ENCODE data around the gene NUDT14. TPM values are rescaled to one million over a fixed set of nuclear protein-coding genes. Genes with fewer than 3 reads are reported as not detected.

The NUDT14 gene
- total and polyA plus RNA-seq, 2 experiments from 2014 or later: 14.8 to 38.4 TPM

DNA sequence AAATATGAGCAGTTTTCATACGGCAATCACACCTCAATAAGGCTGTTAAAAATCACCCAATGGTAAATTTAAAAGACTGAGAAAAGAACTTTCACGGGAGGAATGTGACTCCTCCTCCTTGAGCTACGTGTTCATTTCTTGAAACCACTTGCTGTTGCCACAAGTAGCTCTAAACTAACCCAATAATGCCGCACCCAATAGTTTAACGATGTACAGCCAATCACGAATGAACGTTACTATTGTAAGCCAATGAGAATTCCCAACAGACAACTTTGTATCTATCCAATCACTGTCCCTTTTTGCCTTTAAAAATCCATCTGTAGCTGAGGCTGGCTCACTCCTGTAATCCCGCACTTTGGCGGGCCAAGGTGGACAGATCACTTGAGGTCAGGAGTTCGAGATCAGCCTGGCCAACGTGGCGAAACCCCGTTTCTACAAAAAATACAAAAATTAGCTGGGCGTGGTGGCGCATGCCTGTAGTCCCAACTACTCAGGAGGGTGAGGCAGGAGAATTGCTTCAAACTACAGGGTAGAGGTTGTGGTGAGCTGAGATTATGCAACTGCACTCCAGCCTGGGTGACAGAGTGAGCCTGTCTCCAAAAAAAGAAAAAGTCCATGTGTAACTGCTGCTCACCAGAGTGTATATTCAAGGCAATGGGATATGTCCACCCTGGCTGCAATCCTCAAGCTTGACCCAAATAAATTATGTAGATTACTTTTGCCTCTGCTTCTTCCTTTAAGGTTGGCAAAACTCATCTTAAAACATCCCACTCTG lies 42.8 kb upstream of the NUDT14 start:
- Histone ChIP-seq H3F3A (replicated peaks; ENCODE audit: low read depth) (no peaks in the 10 kb centered on the region), H3K4me3 (no peak overlapping the region), H2AFZ (no peak overlapping the region), H3K79me2 (replicated peaks; ENCODE audit: insufficient read depth) (no peaks in the 10 kb centered on the region), H3K4me2 (no peak overlapping the region), H3K9me2 (ENCODE audit: insufficient read depth) (no peaks in the 10 kb centered on the region), H3K27ac (ENCODE audit: low read depth) (no peak overlapping the region), H4K20me1 (replicated peaks; ENCODE audit: insufficient read depth) (no peaks in the 10 kb centered on the region), H3K4me1 (ENCODE audit: insufficient read depth) (no peaks in the 10 kb centered on the region), H3K36me3 (ENCODE audit: insufficient read depth) (no peaks in the 10 kb centered on the region; the same call in 1 of the 2 replicates), H3K27me3 (ENCODE audit: insufficient read depth) (no peaks in the 10 kb centered on the region)
- peaks cover under 1% of the 10 kb centered on the region; the same call in 1 of the 3 replicates for H3K9me3 Mint-ChIP-seq
- no peak overlapping the region for H3K4me3 Mint-ChIP-seq
- no peaks in the 10 kb centered on the region for H3K4me1 Mint-ChIP-seq
- no peak overlapping the region for H3K27ac Mint-ChIP-seq
- H3K36me3 Mint-ChIP-seq (ENCODE audit: low read depth): peaks cover 10% of the 10 kb centered on the region
- peaks cover 2% of the 10 kb centered on the region for H3K27me3 Mint-ChIP-seq (ENCODE audit: insufficient read depth, low read depth, poor library complexity)
- no peak for DNase-seq (ENCODE audit: low spot score)
- ATAC-seq: no peak
- TF ChIP-seq CREB1 (CRISPR knock-in tag; IDR thresholded peaks at IDR 0.05; ENCODE audit: low read depth) (no peak), NANOG (IDR thresholded peaks at IDR 0.05; ENCODE audit: borderline replicate concordance) (no peak), JUNB (IDR thresholded peaks at IDR 0.05; ENCODE audit: unreplicated experiment) (no peak), POLR2AphosphoS5 (IDR thresholded peaks at IDR 0.05; ENCODE audit: low read depth) (no peak)
- TF ChIP-seq, protein P1, sequence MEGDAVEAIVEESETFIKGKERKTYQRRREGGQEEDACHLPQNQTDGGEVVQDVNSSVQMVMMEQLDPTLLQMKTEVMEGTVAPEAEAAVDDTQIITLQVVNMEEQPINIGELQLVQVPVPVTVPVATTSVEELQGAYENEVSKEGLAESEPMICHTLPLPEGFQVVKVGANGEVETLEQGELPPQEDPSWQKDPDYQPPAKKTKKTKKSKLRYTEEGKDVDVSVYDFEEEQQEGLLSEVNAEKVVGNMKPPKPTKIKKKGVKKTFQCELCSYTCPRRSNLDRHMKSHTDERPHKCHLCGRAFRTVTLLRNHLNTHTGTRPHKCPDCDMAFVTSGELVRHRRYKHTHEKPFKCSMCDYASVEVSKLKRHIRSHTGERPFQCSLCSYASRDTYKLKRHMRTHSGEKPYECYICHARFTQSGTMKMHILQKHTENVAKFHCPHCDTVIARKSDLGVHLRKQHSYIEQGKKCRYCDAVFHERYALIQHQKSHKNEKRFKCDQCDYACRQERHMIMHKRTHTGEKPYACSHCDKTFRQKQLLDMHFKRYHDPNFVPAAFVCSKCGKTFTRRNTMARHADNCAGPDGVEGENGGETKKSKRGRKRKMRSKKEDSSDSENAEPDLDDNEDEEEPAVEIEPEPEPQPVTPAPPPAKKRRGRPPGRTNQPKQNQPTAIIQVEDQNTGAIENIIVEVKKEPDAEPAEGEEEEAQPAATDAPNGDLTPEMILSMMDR (conservative IDR thresholded peaks at IDR 0.05; ENCODE audit: low read depth in 2 of 2): no peak

DNA sequence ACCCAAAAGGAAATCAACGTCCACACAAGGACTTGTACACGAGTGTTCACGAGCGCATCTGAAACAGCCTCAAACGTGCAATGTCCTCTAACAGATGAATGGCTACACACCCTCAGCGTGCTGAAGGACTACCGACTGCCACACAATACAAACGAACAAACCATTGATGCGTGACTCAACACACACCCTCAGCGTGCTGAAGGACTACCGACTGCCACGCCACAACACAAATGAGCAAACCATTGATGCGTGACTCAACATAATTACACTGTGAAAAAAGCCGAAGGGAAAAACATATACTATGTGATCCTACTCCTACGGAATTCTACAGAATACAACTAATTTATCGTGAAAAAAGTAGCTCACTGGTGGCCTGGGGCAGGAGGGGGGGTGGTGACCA lies 42.1 kb upstream of the NUDT14 start:
- Mint-ChIP-seq H3K4me3 (no peak overlapping the region), H3K36me3 (ENCODE audit: low read depth) (peaks cover 11% of the 10 kb centered on the region), H3K27me3 (ENCODE audit: insufficient read depth, low read depth, poor library complexity) (peaks cover 2% of the 10 kb centered on the region), H3K9me3 (no peaks in the 10 kb centered on the region), H3K27ac (no peak overlapping the region), H3K4me1 (no peaks in the 10 kb centered on the region)
- no peak for ATAC-seq
- no peaks in the 10 kb centered on the region; the same call in 1 of the 2 replicates for H3K36me3 ChIP-seq (ENCODE audit: insufficient read depth)
- no peaks in the 10 kb centered on the region for H3K9me2 ChIP-seq (ENCODE audit: insufficient read depth)
- no peak overlapping the region for H3K27ac ChIP-seq (ENCODE audit: low read depth)
- H3K4me1 ChIP-seq (ENCODE audit: insufficient read depth): no peaks in the 10 kb centered on the region
- H3K4me2 ChIP-seq: no peak overlapping the region
- H3F3A ChIP-seq (replicated peaks; ENCODE audit: low read depth): no peaks in the 10 kb centered on the region
- H3K27me3 ChIP-seq (ENCODE audit: insufficient read depth): no peaks in the 10 kb centered on the region
- H4K20me1 ChIP-seq (replicated peaks; ENCODE audit: insufficient read depth): no peaks in the 10 kb centered on the region
- H3K79me2 ChIP-seq (replicated peaks; ENCODE audit: insufficient read depth): no peaks in the 10 kb centered on the region
- no peak overlapping the region for H3K4me3 ChIP-seq
- no peak overlapping the region for H2AFZ ChIP-seq
- DNase-seq (ENCODE audit: low spot score): no peak
- TF ChIP-seq CREB1 (CRISPR knock-in tag; IDR thresholded peaks at IDR 0.05; ENCODE audit: low read depth): no peak
- no peak for TF ChIP-seq POLR2AphosphoS5 (IDR thresholded peaks at IDR 0.05; ENCODE audit: low read depth)
- TF ChIP-seq ZNF331 (CRISPR knock-in tag; IDR thresholded peaks at IDR 0.05; ENCODE audit: low read depth): no peak
- TF ChIP-seq, protein P2, sequence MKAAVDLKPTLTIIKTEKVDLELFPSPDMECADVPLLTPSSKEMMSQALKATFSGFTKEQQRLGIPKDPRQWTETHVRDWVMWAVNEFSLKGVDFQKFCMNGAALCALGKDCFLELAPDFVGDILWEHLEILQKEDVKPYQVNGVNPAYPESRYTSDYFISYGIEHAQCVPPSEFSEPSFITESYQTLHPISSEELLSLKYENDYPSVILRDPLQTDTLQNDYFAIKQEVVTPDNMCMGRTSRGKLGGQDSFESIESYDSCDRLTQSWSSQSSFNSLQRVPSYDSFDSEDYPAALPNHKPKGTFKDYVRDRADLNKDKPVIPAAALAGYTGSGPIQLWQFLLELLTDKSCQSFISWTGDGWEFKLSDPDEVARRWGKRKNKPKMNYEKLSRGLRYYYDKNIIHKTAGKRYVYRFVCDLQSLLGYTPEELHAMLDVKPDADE (IDR thresholded peaks at IDR 0.05): no peak
- no peak for TF ChIP-seq STAT1 (IDR thresholded peaks at IDR 0.05; ENCODE audit: unreplicated experiment)
- TF ChIP-seq, protein P3, sequence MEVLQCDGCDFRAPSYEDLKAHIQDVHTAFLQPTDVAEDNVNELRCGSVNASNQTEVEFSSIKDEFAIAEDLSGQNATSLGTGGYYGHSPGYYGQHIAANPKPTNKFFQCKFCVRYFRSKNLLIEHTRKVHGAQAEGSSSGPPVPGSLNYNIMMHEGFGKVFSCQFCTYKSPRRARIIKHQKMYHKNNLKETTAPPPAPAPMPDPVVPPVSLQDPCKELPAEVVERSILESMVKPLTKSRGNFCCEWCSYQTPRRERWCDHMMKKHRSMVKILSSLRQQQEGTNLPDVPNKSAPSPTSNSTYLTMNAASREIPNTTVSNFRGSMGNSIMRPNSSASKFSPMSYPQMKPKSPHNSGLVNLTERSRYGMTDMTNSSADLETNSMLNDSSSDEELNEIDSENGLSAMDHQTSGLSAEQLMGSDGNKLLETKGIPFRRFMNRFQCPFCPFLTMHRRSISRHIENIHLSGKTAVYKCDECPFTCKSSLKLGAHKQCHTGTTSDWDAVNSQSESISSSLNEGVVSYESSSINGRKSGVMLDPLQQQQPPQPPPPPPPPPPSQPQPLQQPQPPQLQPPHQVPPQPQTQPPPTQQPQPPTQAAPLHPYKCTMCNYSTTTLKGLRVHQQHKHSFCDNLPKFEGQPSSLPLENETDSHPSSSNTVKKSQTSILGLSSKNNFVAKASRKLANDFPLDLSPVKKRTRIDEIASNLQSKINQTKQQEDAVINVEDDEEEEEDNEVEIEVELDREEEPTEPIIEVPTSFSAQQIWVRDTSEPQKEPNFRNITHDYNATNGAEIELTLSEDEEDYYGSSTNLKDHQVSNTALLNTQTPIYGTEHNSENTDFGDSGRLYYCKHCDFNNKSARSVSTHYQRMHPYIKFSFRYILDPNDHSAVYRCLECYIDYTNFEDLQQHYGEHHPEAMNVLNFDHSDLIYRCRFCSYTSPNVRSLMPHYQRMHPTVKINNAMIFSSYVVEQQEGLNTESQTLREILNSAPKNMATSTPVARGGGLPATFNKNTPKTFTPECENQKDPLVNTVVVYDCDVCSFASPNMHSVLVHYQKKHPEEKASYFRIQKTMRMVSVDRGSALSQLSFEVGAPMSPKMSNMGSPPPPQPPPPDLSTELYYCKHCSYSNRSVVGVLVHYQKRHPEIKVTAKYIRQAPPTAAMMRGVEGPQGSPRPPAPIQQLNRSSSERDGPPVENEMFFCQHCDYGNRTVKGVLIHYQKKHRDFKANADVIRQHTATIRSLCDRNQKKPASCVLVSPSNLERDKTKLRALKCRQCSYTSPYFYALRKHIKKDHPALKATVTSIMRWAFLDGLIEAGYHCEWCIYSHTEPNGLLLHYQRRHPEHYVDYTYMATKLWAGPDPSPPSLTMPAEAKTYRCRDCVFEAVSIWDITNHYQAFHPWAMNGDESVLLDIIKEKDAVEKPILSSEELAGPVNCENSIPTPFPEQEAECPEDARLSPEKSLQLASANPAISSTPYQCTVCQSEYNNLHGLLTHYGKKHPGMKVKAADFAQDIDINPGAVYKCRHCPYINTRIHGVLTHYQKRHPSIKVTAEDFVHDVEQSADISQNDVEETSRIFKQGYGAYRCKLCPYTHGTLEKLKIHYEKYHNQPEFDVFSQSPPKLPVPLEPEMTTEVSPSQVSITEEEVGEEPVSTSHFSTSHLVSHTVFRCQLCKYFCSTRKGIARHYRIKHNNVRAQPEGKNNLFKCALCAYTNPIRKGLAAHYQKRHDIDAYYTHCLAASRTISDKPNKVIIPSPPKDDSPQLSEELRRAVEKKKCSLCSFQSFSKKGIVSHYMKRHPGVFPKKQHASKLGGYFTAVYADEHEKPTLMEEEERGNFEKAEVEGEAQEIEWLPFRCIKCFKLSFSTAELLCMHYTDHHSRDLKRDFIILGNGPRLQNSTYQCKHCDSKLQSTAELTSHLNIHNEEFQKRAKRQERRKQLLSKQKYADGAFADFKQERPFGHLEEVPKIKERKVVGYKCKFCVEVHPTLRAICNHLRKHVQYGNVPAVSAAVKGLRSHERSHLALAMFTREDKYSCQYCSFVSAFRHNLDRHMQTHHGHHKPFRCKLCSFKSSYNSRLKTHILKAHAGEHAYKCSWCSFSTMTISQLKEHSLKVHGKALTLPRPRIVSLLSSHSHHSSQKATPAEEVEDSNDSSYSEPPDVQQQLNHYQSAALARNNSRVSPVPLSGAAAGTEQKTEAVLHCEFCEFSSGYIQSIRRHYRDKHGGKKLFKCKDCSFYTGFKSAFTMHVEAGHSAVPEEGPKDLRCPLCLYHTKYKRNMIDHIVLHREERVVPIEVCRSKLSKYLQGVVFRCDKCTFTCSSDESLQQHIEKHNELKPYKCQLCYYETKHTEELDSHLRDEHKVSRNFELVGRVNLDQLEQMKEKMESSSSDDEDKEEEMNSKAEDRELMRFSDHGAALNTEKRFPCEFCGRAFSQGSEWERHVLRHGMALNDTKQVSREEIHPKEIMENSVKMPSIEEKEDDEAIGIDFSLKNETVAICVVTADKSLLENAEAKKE (CRISPR knock-in tag; IDR thresholded peaks at IDR 0.05): no peak
- no peak for TF ChIP-seq NANOG (IDR thresholded peaks at IDR 0.05; ENCODE audit: borderline replicate concordance)
- TF ChIP-seq, protein P1 (conservative IDR thresholded peaks at IDR 0.05; ENCODE audit: low read depth in 2 of 2): no peak
